Lung (tissue), 12 donors: Measurements from ENCODE around the gene FLT3LG. TPM values are rescaled to one million over a fixed set of nuclear protein-coding genes. Genes with fewer than 3 reads are reported as not detected.

ENCODE experiments used
- ATAC-seq: fragments of 200-7000 bp; cut with Tn5 transposase; one replicate; pipeline ENCODE4 v1.9.1; 2020; ENCODE audit warnings: moderate number of reproducible peaks; ENCODE audit not compliant: insufficient read depth, low FRiP score
- DNase-seq, 3 donors: peaks; one replicate each; pipeline ENCODE4 v3.0.0-alpha.2; 2013 to 2017
- H3K27ac ChIP-seq, 2 donors: one replicate each; pipeline ENCODE4 v1.5.1; 2013; ENCODE audit warnings: mild to moderate bottlenecking in 2 of 2, moderate library complexity in 2 of 2, control low read depth in 1 of 2, inconsistent platforms in 1 of 2, low read depth in 1 of 2, low read length in 1 of 2
- H3K27me3 ChIP-seq, 3 donors: one replicate each; pipeline ENCODE4 v1.5.1; 2013; ENCODE audit warnings: low read length in 2 of 3; ENCODE audit not compliant: control insufficient read depth in 3 of 3, insufficient read depth in 3 of 3
- H3K36me3 ChIP-seq, 4 donors: one replicate each; pipeline ENCODE4 v1.5.1; 2013; ENCODE audit warnings: low read length in 4 of 4, mild to moderate bottlenecking in 1 of 4, moderate library complexity in 1 of 4; ENCODE audit not compliant: control insufficient read depth in 4 of 4, insufficient read depth in 4 of 4
- H3K4me1 ChIP-seq, 5 donors: one replicate each; pipeline ENCODE4 v1.5.1; 2013; ENCODE audit warnings: low read length in 5 of 5, mild to moderate bottlenecking in 2 of 5, moderate library complexity in 1 of 5; ENCODE audit not compliant: control insufficient read depth in 5 of 5, insufficient read depth in 5 of 5
- H3K4me3 ChIP-seq: one replicate; pipeline ENCODE4 v1.5.1; 2013; ENCODE audit warnings: mild to moderate bottlenecking, control low read depth, moderate library complexity
- H3K9ac ChIP-seq, 2 donors: one replicate each; pipeline ENCODE4 v1.5.1; 2013; ENCODE audit warnings: low read length in 2 of 2, control low read depth in 1 of 2; ENCODE audit not compliant: insufficient read depth in 1 of 2
- H3K9me3 ChIP-seq, 4 donors: one replicate each; pipeline ENCODE4 v1.5.1; 2013; ENCODE audit warnings: low read length in 3 of 4, mild to moderate bottlenecking in 1 of 4, moderate library complexity in 1 of 4; ENCODE audit not compliant: control insufficient read depth in 4 of 4, insufficient read depth in 3 of 4
- CTCF ChIP-seq: IDR thresholded peaks from 2 replicates; pipeline ENCODE4 v1.5.1; 2012; ENCODE audit warnings: mild to moderate bottlenecking; ENCODE audit errors: control extremely low read depth, extremely low read depth
- WGBS, 2 donors: extraction: QIAGEN DNeasy Blood & Tissue Kit; methylation state at CpG; one replicate each; pipeline ENCODE4 v1.1.7; 2013; 5-methylcytosine and 5-hydroxymethylcytosine counted together
- polyA plus RNA-seq, 2 donors: library from polyadenylated mRNA; stranded (reverse); fragments of 200-250 nt; gene quantifications; one replicate each; pipeline ENCODE4 v1.2.1, GENCODE V29; 2013
- total RNA-seq, 2 donors: library from RNA; depleted of rRNA in 1 of 2; stranded (reverse); fragments of >200 nt in 1 of 2; gene quantifications; one replicate each; pipeline ENCODE4 v1.2.1, GENCODE V29; 2014 to 2021
- donor health status: control.
- donor health status: control.
- donor health status: Bipolar disorder and iron deficiency.
- donor health status: healthy.
- donor health status: DM: yes; HTN: yes; CAD: no.

FLT3LG gene
- total and polyA plus RNA-seq, 4 donors = 2.9 to 15.0 (median 9.2) TPM

GRCh38 chr19:49465371-49465770 lies 8.6 kb upstream of the FLT3LG start:
- no peak overlapping the region for H3K4me3 ChIP-seq
- WGBS, 2 donors = 92 to 100% methylated on average over 3 of the region's 3 CpGs
- peaks cover 0 to 42% (median 1%) of the 10 kb centered on the region in 4 donors for H3K36me3 ChIP-seq
- no peaks in the 10 kb centered on the region for H3K27me3 ChIP-seq
- no peaks in the 10 kb centered on the region for H3K9me3 ChIP-seq
- no peak for TF ChIP-seq CTCF
- no peak overlapping the region for H3K27ac ChIP-seq
- ATAC-seq (no peak), DNase-seq (no peak)
- no peaks in the 10 kb centered on the region for H3K4me1 ChIP-seq
- H3K9ac ChIP-seq = no peak overlapping the region

- WGBS, 2 donors = 89 to 90% methylated on average over 17 to 19 of the region's 19 CpGs
- H3K9me3 ChIP-seq = no peaks in the 10 kb centered on the region
- no peaks in the 10 kb centered on the region for H3K4me1 ChIP-seq
- TF ChIP-seq CTCF = no peak
- H3K27ac ChIP-seq = no peak overlapping the region
- no peak overlapping the region for H3K9ac ChIP-seq
- no peak overlapping the region for H3K4me3 ChIP-seq
- H3K36me3 ChIP-seq = peaks cover 0 to 32% (median 0%) of the 10 kb centered on the region in 4 donors
- DNase-seq (no peak), ATAC-seq (no peak)
- no peaks in the 10 kb centered on the region for H3K27me3 ChIP-seq
Measured at GRCh38 chr19:49468199-49468598, 5.8 kb upstream of the FLT3LG start.

- Histone ChIP-seq H3K27me3 (no peaks in the 10 kb centered on the region), H3K4me1 (peaks cover 0 to 4% (median 0%) of the 10 kb centered on the region in 5 donors), H3K27ac (peak overlapping the region in 1 of 2 donors; percentile 28), H3K9ac (no peak overlapping the region), H3K9me3 (no peaks in the 10 kb centered on the region), H3K4me3 (no peak overlapping the region), H3K36me3 (peaks cover 0 to 30% (median 0%) of the 10 kb centered on the region in 4 donors)
- no peak for TF ChIP-seq CTCF
- WGBS, 2 donors = 57 to 60% methylated on average over 15 of the region's 15 CpGs
- peak in 2 of 3 donors; percentile 33 to 36 for DNase-seq
- no peak for ATAC-seq
Measured at GRCh38 chr19:49468746-49469447, 5.1 kb upstream of the FLT3LG start.
